Upper lobe of right lung (tissue), 1 donor: ENCODE results near the gene CACNB2. TPM values are rescaled to one million over a fixed set of nuclear protein-coding genes. Genes with fewer than 3 reads are reported as not detected.

Experiments used
- ATAC-seq: fragments of 200-7000 bp; cut with Tn5 transposase; one replicate; pipeline ENCODE4 v1.9.1; 2020; ENCODE audit warnings: mild to moderate bottlenecking, moderate library complexity
- DNase-seq: peaks from one replicate; pipeline ENCODE4 v3.0.0-alpha.2; 2020
- H3K27ac ChIP-seq: fragments of 200-600 bp; one replicate; pipeline ENCODE4 v1.8.0; 2022
- H3K27me3 ChIP-seq: fragments of 200-600 bp; one replicate; pipeline ENCODE4 v1.8.0; 2022; ENCODE audit warnings: mild to moderate bottlenecking
- H3K36me3 ChIP-seq: fragments of 200-600 bp; one replicate; pipeline ENCODE4 v1.8.0; 2022
- H3K4me1 ChIP-seq: fragments of 200-600 bp; one replicate; pipeline ENCODE4 v1.8.0; 2022
- H3K4me3 ChIP-seq: fragments of 200-600 bp; one replicate; pipeline ENCODE4 v1.8.0; 2022; ENCODE audit warnings: mild to moderate bottlenecking
- H3K9me3 ChIP-seq: fragments of 200-600 bp; one replicate; pipeline ENCODE4 v1.8.0; 2022
- CTCF ChIP-seq: fragments of 200-600 bp; IDR thresholded peaks from one replicate; pipeline ENCODE4 v1.8.0; 2022; ENCODE audit warnings: antibody characterized with exemption
- intact Hi-C: fragments of 100-400 bp; cut with DNase I; formaldehyde crosslinking; loops from one replicate; pipeline ENCODE4 v1.11.0; 2022
- total RNA-seq: library from RNA; stranded (reverse); fragmentation: NEBNext Ultra II Directional; extraction: Animal tissue kit (Norgen Biotek cat#: 25700); gene quantifications from one replicate; pipeline ENCODE4 v1.2.1, GENCODE V29; 2021
- donor health status: DM: no; HTN: yes; CAD: no; lungs with severe emphysema.

CACNB2 gene
- total RNA-seq, 1 donor from 2014 or later, result 4.2 TPM

GRCh38 chr10:18479502-18479901 lies 339.3 kb downstream of the CACNB2 start:
- no peak for ATAC-seq
- no peak overlapping the region for H3K4me3 ChIP-seq
- no peaks in the 10 kb centered on the region for H3K36me3 ChIP-seq
- H3K9me3 ChIP-seq, result no peaks in the 10 kb centered on the region
- H3K27ac ChIP-seq, result no peak overlapping the region
- no peak for TF ChIP-seq CTCF
- H3K4me1 ChIP-seq, result no peaks in the 10 kb centered on the region
- H3K27me3 ChIP-seq, result no peaks in the 10 kb centered on the region
- no peak for DNase-seq
- intact Hi-C loops, result no loop called here

GRCh38 chr10:18483516-18484186 lies 343.4 kb downstream of the CACNB2 start:
- Histone ChIP-seq H3K4me3 (no peak overlapping the region), H3K27ac (no peak overlapping the region), H3K9me3 (no peaks in the 10 kb centered on the region), H3K4me1 (no peaks in the 10 kb centered on the region), H3K36me3 (no peaks in the 10 kb centered on the region), H3K27me3 (no peaks in the 10 kb centered on the region)
- TF ChIP-seq CTCF, result no peak
- ATAC-seq (no peak), DNase-seq (no peak)
- intact Hi-C loops, result no loop called here

GRCh38 chr10:18486438-18486837 lies 346.2 kb downstream of the CACNB2 start:
- Histone ChIP-seq H3K9me3 (no peaks in the 10 kb centered on the region), H3K36me3 (no peaks in the 10 kb centered on the region), H3K27me3 (no peaks in the 10 kb centered on the region), H3K4me3 (no peak overlapping the region), H3K27ac (no peak overlapping the region), H3K4me1 (no peaks in the 10 kb centered on the region)
- no peak for ATAC-seq
- DNase-seq, result no peak
- TF ChIP-seq CTCF, result no peak
- intact Hi-C loops, result no loop called here

GRCh38 chr10:18490755-18491154 lies 350.5 kb downstream of the CACNB2 start:
- intact Hi-C loops, result no loop called here
- ATAC-seq (no peak), DNase-seq (no peak)
- no peak overlapping the region for H3K27ac ChIP-seq
- no peaks in the 10 kb centered on the region for H3K36me3 ChIP-seq
- no peak overlapping the region for H3K4me3 ChIP-seq
- no peaks in the 10 kb centered on the region for H3K4me1 ChIP-seq
- H3K9me3 ChIP-seq, result no peaks in the 10 kb centered on the region
- TF ChIP-seq CTCF, result no peak
- H3K27me3 ChIP-seq, result no peaks in the 10 kb centered on the region

GRCh38 chr10:18497806-18498369 lies 357.7 kb downstream of the CACNB2 start:
- no peak overlapping the region for H3K27ac ChIP-seq
- H3K4me3 ChIP-seq, result no peak overlapping the region
- no peaks in the 10 kb centered on the region for H3K4me1 ChIP-seq
- DNase-seq (no peak), ATAC-seq (no peak)
- H3K9me3 ChIP-seq, result no peaks in the 10 kb centered on the region
- no peaks in the 10 kb centered on the region for H3K36me3 ChIP-seq
- no peak for TF ChIP-seq CTCF
- intact Hi-C loops, result no loop called here
- no peaks in the 10 kb centered on the region for H3K27me3 ChIP-seq
